CD4-positive, alpha-beta T cell treated with Interleukin-4 for 4 hours (primary cell): ENCODE results near the gene MIB2.
"Not testable (repeated sequence)": the region's sequence is repeated elsewhere in the genome, so short reads cannot be mapped to it uniquely, and the experiment has no call there.

Experiments used
- DNase-seq: peaks from one replicate; pipeline ENCODE4 v3.0.0-alpha.2; 2020

Gene MIB2

GRCh38 chr1:1658583-1659549 lies 43.6 kb downstream of the MIB2 start, which contains the start of gene CDK11B:
CDK11B (minus strand) TSS chr1:1659004; CDS start chr1:1657485, 1,519 bp downstream.
- DNase-seq, result peak; percentile 95

- not testable (repeated sequence) for DNase-seq
These were observed 47.1 kb downstream of the MIB2 start for GRCh38 chr1:1662392-1662791.

- DNase-seq, result not testable (repeated sequence)
These were observed 47.7 kb downstream of the MIB2 start for GRCh38 chr1:1662830-1663560.

GRCh38 chr1:1664318-1664717 lies 49.0 kb downstream of the MIB2 start:
- DNase-seq, result not testable (repeated sequence)

GRCh38 chr1:1664941-1665814 lies 49.9 kb downstream of the MIB2 start:
- no peak for DNase-seq

GRCh38 chr1:1665815-1666251 lies 50.5 kb downstream of the MIB2 start:
- no peak for DNase-seq

- DNase-seq, result no peak
These were observed 51.2 kb downstream of the MIB2 start for GRCh38 chr1:1666526-1666925.

- DNase-seq, result no peak
These were observed 54.5 kb downstream of the MIB2 start for GRCh38 chr1:1669468-1670440.

GRCh38 chr1:1670866-1671265 lies 55.6 kb downstream of the MIB2 start:
- no peak for DNase-seq

- no peak for DNase-seq
These were observed 56.2 kb downstream of the MIB2 start for GRCh38 chr1:1671365-1672119.

- no peak for DNase-seq
These were observed 57.1 kb downstream of the MIB2 start for GRCh38 chr1:1672181-1672965.

- not testable (repeated sequence) for DNase-seq
These were observed 59.5 kb downstream of the MIB2 start for GRCh38 chr1:1674806-1675205.

GRCh38 chr1:1675218-1675617 lies 59.9 kb downstream of the MIB2 start:
- DNase-seq, result not testable (repeated sequence)

GRCh38 chr1:1676087-1676486 lies 60.8 kb downstream of the MIB2 start:
- DNase-seq, result not testable (repeated sequence)

GRCh38 chr1:1677718-1678580 lies 62.6 kb downstream of the MIB2 start:
- peak; percentile 37 for DNase-seq

GRCh38 chr1:1678581-1679380 lies 63.5 kb downstream of the MIB2 start:
- peak; percentile 40 for DNase-seq
